Fibroblast of villous mesenchyme (primary cell): ENCODE measurements around the gene ARHGDIB. TPM values are rescaled to one million over a fixed set of nuclear protein-coding genes. Genes with fewer than 3 reads are reported as not detected.

ENCODE experiments used
- DNase-seq: peaks from one replicate; pipeline ENCODE4 v3.0.0-alpha.2; 2010; ENCODE audit warnings: low read depth
- H3K4me3 ChIP-seq: 2 replicates; pipeline ENCODE4 v1.5.1; 2011; ENCODE audit warnings: low read depth, mild to moderate bottlenecking, low read length
- total RNA-seq: library from RNA; depleted of rRNA; stranded (reverse); fragments of >200 nt; gene quantifications from 2 replicates; pipeline ENCODE4 v1.2.3, GENCODE V29; 2012
- TF ChIP-seq, protein P1 (sequence below): IDR thresholded peaks from 2 replicates; pipeline ENCODE4 v1.5.1; 2012; ENCODE audit warnings: low read depth, mild to moderate bottlenecking, low read length; ENCODE audit not compliant: insufficient read depth

ARHGDIB gene
- total RNA-seq, 1 donor = 17.3 TPM

DNA sequence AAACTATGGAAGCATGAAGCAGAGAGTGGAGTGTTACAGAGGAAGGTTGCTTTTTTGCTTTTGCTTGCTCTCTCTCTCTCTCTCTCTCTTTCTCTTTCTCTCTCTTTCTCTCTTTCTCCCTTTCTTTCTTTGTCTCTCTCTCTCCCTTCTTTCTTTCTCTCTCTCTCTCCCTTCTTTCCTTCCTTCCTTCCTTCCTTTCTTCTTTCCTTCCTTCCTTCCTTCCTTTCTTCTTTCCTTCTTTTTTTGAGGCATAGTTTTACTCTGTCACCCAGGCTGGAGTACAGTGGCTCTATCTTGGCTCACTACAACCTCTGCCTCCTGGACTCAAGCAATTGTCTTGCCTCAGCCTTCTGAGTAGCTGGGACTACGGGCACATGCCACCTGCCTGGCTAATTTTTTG is 7.6 kb downstream of the ARHGDIB start:
- DNase-seq = no peak
- TF ChIP-seq, protein P1, sequence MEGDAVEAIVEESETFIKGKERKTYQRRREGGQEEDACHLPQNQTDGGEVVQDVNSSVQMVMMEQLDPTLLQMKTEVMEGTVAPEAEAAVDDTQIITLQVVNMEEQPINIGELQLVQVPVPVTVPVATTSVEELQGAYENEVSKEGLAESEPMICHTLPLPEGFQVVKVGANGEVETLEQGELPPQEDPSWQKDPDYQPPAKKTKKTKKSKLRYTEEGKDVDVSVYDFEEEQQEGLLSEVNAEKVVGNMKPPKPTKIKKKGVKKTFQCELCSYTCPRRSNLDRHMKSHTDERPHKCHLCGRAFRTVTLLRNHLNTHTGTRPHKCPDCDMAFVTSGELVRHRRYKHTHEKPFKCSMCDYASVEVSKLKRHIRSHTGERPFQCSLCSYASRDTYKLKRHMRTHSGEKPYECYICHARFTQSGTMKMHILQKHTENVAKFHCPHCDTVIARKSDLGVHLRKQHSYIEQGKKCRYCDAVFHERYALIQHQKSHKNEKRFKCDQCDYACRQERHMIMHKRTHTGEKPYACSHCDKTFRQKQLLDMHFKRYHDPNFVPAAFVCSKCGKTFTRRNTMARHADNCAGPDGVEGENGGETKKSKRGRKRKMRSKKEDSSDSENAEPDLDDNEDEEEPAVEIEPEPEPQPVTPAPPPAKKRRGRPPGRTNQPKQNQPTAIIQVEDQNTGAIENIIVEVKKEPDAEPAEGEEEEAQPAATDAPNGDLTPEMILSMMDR = no peak
- no peak overlapping the region for H3K4me3 ChIP-seq

DNA sequence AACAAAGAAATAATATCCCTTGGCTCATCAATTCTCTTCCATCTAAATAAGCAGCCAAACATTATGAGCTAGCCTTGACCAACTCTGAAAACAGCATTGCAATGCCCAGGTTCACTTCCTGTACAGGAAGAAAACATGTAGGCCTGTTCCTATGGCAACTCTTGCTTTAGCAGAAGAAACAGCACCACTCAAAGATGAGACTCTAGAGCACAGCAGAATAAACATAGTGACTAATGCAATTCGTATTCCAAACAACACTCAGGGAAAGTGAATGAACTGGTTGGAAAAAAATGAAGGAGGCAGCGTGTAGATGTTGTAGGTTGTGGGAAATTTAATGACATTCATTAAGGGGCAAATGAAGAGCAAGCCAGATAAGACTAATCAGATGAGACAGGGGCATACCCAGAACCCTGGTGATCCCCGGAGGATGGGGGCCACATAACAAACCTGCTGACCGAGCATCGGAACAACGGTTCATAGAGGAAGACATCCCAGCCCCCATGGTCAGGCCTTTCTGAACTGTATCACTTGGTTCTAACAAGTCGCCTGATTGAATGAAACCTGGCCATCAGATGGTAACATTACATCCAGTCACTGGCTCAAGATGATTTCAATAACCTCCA is 9.0 kb downstream of the ARHGDIB start:
- TF ChIP-seq, protein P1 = no peak
- H3K4me3 ChIP-seq = no peak overlapping the region

DNA sequence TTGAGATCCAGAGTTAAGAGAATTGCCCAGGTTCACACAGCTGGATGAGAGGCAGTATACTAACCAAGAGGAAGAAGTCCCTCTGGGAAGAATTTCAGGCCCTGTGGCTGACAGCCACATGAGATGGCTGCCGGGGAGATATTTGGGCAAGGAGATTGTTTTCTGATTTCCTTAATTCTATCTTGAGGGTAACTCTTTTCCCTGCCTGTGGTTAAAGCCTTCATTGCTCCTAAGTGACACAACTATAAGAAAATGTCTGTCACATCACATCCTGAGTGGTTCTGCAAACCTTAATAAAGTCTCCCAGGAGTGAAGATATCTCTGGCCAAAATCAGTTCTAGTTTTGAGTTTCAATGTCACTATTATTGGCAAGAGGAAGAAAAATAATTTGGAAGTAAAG is 9.6 kb downstream of the ARHGDIB start:
- TF ChIP-seq, protein P1 = no peak
- DNase-seq = no peak

More for the DNA sequence above, 9.0 kb downstream of the ARHGDIB start:
- peak; percentile 94 for DNase-seq

DNA sequence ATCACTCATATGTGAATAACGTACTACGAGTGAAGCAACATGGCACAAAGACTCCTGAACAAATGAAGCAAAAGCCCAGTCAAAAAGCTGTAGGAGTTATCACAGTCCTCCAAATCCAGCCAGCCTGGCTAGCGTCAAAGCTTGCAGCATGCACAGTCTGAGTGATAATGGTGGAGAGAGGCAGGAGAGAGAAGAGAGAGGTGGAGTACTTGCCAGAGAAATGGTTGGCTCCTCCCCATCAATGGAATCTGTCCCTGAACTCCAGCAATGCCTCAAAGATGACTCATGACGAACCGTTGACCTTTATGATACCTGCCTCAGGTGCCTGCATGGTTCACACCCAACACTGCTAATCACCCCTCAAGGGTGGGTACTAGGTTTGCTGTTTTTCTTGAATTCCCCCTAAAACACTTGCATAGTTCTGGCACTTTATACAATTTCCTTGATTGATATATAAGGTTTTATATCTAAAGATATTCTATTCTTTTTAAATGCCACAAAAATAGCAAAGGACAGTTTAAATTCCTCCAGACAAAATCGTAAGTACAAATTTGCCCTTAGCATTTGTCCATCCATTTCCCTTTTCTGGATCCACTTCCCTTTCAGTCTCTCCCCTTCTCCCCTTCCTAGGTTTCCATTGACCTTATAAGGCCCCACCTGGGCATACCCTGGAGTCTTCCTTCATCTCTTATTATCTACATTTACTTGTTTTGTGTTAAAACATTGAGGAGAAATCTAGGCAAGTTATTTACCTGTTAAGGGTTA is 10.2 kb downstream of the ARHGDIB start:
- DNase-seq = no peak
- TF ChIP-seq, protein P1 = no peak
- no peak overlapping the region for H3K4me3 ChIP-seq

More for the DNA sequence above, 9.6 kb downstream of the ARHGDIB start:
- H3K4me3 ChIP-seq = no peak overlapping the region

DNA sequence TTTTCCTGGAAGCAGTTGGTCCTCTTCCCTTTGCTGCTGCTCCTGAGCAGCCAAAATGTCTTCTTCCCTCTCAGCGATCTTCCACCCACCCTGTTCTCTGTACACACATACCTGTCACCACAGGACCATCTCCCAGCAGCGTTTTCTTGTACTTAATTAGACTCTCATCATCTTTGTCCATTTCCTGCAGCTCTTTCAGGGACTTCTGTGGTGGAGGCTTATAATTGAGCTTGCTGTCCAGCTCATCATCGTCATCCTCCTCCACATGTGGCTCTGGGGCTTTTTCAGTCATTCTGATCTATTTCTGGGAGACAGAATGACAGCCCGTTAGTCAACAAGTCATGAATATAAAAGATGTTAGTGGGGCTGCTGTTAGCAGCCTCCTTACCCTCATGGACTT is 11.0 kb downstream of the ARHGDIB start:
- TF ChIP-seq, protein P1 = no peak
- H3K4me3 ChIP-seq = no peak overlapping the region
- no peak for DNase-seq

DNA sequence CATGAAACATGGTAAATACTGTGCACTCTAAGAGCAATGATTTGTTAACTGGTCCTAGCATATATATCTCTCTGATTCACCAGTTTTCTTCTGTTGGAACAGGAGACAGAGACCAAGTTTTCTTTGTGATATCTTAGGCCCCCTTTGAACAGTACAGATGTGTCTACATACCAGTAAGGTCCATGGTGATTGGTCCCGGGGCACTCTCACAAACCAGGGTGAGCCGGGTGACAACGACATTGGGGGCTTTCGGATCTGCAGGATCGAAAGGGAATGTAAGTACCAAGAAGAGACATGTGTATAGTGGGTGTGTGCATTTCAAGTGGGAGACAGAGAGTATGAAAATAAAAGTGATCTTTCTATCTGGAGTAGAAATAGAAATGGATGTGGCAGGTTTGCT is 11.8 kb downstream of the ARHGDIB start:
- TF ChIP-seq, protein P1 = no peak
- DNase-seq = no peak
- no peak overlapping the region for H3K4me3 ChIP-seq
